Kidney glomerular epithelial cell (primary cell): ENCODE measurements around the gene YEATS2.

Source experiments
- DNase-seq: peaks from one replicate; lab custom pipeline; 2025; lab: John Stamatoyannopoulos, UW

YEATS2 gene

GRCh38 chr3:183837390-183837789 lies 139.8 kb downstream of the YEATS2 start:
- no peak for DNase-seq

- no peak for DNase-seq
These were observed 140.3 kb downstream of the YEATS2 start for GRCh38 chr3:183837894-183838293.

GRCh38 chr3:183839751-183840150 lies 142.2 kb downstream of the YEATS2 start:
- no peak for DNase-seq

- peak; percentile 19 for DNase-seq
These were observed 147.0 kb downstream of the YEATS2 start for GRCh38 chr3:183844606-183845005.

GRCh38 chr3:183845090-183845489 lies 147.5 kb downstream of the YEATS2 start:
- DNase-seq = no peak

GRCh38 chr3:183845608-183846288 lies 148.2 kb downstream of the YEATS2 start:
- DNase-seq = peak; percentile 16

- no peak for DNase-seq
These were observed 156.9 kb downstream of the YEATS2 start for GRCh38 chr3:183854318-183855035.

- DNase-seq = no peak
These were observed 160.3 kb downstream of the YEATS2 start for GRCh38 chr3:183857863-183858262.
